Measurements from ENCODE around the gene F2RL3.

F2RL3 gene

GRCh38 chr19:16875584-16876555 is 12.9 kb upstream of the F2RL3 start:
- DNase-seq: no peak

GRCh38 chr19:16876904-16877361 is 11.9 kb upstream of the F2RL3 start:
- DNase-seq: no peak

- no peak for DNase-seq
These were observed 11.2 kb upstream of the F2RL3 start for GRCh38 chr19:16877581-16877980.

- DNase-seq: no peak
These were observed 10.4 kb upstream of the F2RL3 start for GRCh38 chr19:16878181-16878965.

GRCh38 chr19:16880884-16881554 is 7.8 kb upstream of the F2RL3 start:
- no peak for DNase-seq

- DNase-seq: no peak
These were observed 6.7 kb upstream of the F2RL3 start for GRCh38 chr19:16882146-16882545.

GRCh38 chr19:16883522-16883921 is 5.3 kb upstream of the F2RL3 start:
- no peak for DNase-seq

GRCh38 chr19:16885166-16885565 is 3.6 kb upstream of the F2RL3 start:
- DNase-seq: no peak

- DNase-seq: peak; percentile 12
These were observed 2.4 kb upstream of the F2RL3 start for GRCh38 chr19:16886305-16886880.

GRCh38 chr19:16887353-16888265 is 1.2 kb upstream of the F2RL3 start:
- no peak for DNase-seq

GRCh38 chr19:16889366-16889882 is 625 bp downstream of the F2RL3 start:
- no peak for DNase-seq

GRCh38 chr19:16889883-16890460 is 1.2 kb downstream of the F2RL3 start:
- DNase-seq: no peak

GRCh38 chr19:16890461-16891184 is 1.8 kb downstream of the F2RL3 start:
- DNase-seq: no peak

GRCh38 chr19:16891696-16892382 is 3.0 kb downstream of the F2RL3 start:
- DNase-seq: no peak

- no peak for DNase-seq
These were observed 3.6 kb downstream of the F2RL3 start for GRCh38 chr19:16892436-16892835.

- DNase-seq: no peak
These were observed 4.3 kb downstream of the F2RL3 start for GRCh38 chr19:16892868-16893685.

- DNase-seq: no peak
These were observed 4.8 kb downstream of the F2RL3 start for GRCh38 chr19:16893686-16893989.

GRCh38 chr19:16894080-16894479 is 5.3 kb downstream of the F2RL3 start:
- no peak for DNase-seq
